HepG2 (cell line): Measurements from ENCODE around the gene PHKA2.

Experiments used
- EZH2 ChIP-seq: conservative IDR thresholded peaks from 2 replicates; pipeline ENCODE4 v1.6.1; 2012; ENCODE audit warnings: mild to moderate bottlenecking, low read depth, low read length, moderate library complexity
- MTF2 ChIP-seq: sonication (generic); formaldehyde crosslinking; IDR thresholded peaks from 2 replicates; pipeline ENCODE4 v1.5.0; 2020; ENCODE audit warnings: missing genetic modification reagents, borderline replicate concordance
- NCOA2 ChIP-seq: sonication (generic); formaldehyde crosslinking; IDR thresholded peaks from 2 replicates; pipeline ENCODE4 v1.8.0; 2022; ENCODE audit warnings: inconsistent platforms
- NFIC ChIP-seq: IDR thresholded peaks from 2 replicates; pipeline ENCODE4 v1.6.1; 2012; ENCODE audit warnings: mild to moderate bottlenecking, low read length, inconsistent platforms
- SOX6 ChIP-seq, 2 experiments: fragments of 450-650 bp in 1 of 2; sonication (generic) in 1 of 2; formaldehyde crosslinking in 1 of 2; IDR thresholded peaks; 2 replicates each; pipeline versions ENCODE4 v1.4.0 to v1.6.1; 2017 to 2020; ENCODE audit warnings: antibody characterized with exemption in 1 of 2, mild to moderate bottlenecking in 1 of 2, missing genetic modification reagents in 1 of 2
- WIZ ChIP-seq: sonication (generic); formaldehyde crosslinking; IDR thresholded peaks from 2 replicates; pipeline ENCODE4 v1.5.1; 2020; ENCODE audit warnings: mild to moderate bottlenecking, missing genetic modification reagents
- ZFP82 ChIP-seq: sonication (generic); formaldehyde crosslinking; IDR thresholded peaks from 2 replicates; pipeline ENCODE4 v1.5.1; 2020; ENCODE audit warnings: mild to moderate bottlenecking, missing genetic modification reagents, borderline replicate concordance
- ZNF431 ChIP-seq: sonication (generic); formaldehyde crosslinking; IDR thresholded peaks from 2 replicates; pipeline ENCODE4 v1.9.0; 2022; ENCODE audit warnings: missing genetic modification reagents, low read depth, mild to moderate bottlenecking, borderline replicate concordance
- ZNF790 ChIP-seq: sonication (generic); formaldehyde crosslinking; IDR thresholded peaks from 2 replicates; pipeline ENCODE4 v1.8.0; 2022; ENCODE audit warnings: missing genetic modification reagents, mild to moderate bottlenecking, borderline replicate concordance
- TF ChIP-seq, protein P1 (sequence below): sonication (generic); formaldehyde crosslinking; IDR thresholded peaks from 2 replicates; pipeline ENCODE4 v1.8.1; 2022; ENCODE audit warnings: low read depth, mild to moderate bottlenecking, missing genetic modification reagents
- TF ChIP-seq, protein P2 (sequence below): sonication (generic); formaldehyde crosslinking; IDR thresholded peaks from 2 replicates; pipeline ENCODE4 v1.5.0; 2020; ENCODE audit warnings: mild to moderate bottlenecking, missing genetic modification reagents, moderate library complexity
- TF ChIP-seq, protein P3 (sequence below): sonication (generic); formaldehyde crosslinking; IDR thresholded peaks from 2 replicates; pipeline ENCODE4 v1.8.1; 2023; ENCODE audit warnings: missing genetic modification reagents, inconsistent platforms, borderline replicate concordance

DNA sequence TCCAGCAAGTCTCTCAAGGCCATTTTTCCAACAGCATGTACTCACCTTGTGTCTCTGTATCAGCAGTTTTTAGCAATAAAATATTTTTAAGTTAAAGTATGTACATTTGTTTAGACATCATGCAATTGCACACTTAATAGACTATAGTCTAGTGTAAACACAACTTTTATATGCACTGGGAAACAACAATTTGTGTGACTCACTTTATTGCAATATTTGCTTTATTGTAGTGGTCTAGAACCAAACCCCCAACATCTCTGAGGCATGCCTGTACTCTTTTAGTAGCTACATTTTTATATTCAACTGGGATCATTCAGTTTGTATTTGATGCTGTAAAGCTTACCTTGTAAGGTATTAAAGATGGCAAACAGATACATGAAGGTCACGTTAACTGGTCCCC is 14.7 kb upstream of the PHKA2 start:
- TF ChIP-seq NFIC (no peak), EZH2 (no peak), SOX6 (IDR thresholded peaks at IDR 0.05) (no peak), SOX6 (CRISPR knock-in tag; IDR thresholded peaks at IDR 0.05) (no peak), ZFP82 (CRISPR knock-in tag) (no peak), WIZ (CRISPR knock-in tag) (no peak), ZNF431 (CRISPR knock-in tag) (no peak), NCOA2 (CRISPR knock-in tag) (no peak), MTF2 (CRISPR knock-in tag) (no peak), ZNF790 (CRISPR knock-in tag) (no peak)
- TF ChIP-seq, protein P1, sequence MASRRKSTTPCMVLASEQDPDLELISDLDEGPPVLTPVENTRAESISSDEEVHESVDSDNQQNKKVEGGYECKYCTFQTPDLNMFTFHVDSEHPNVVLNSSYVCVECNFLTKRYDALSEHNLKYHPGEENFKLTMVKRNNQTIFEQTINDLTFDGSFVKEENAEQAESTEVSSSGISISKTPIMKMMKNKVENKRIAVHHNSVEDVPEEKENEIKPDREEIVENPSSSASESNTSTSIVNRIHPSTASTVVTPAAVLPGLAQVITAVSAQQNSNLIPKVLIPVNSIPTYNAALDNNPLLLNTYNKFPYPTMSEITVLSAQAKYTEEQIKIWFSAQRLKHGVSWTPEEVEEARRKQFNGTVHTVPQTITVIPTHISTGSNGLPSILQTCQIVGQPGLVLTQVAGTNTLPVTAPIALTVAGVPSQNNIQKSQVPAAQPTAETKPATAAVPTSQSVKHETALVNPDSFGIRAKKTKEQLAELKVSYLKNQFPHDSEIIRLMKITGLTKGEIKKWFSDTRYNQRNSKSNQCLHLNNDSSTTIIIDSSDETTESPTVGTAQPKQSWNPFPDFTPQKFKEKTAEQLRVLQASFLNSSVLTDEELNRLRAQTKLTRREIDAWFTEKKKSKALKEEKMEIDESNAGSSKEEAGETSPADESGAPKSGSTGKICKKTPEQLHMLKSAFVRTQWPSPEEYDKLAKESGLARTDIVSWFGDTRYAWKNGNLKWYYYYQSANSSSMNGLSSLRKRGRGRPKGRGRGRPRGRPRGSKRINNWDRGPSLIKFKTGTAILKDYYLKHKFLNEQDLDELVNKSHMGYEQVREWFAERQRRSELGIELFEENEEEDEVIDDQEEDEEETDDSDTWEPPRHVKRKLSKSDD (CRISPR knock-in tag), result no peak
- TF ChIP-seq, protein P2, sequence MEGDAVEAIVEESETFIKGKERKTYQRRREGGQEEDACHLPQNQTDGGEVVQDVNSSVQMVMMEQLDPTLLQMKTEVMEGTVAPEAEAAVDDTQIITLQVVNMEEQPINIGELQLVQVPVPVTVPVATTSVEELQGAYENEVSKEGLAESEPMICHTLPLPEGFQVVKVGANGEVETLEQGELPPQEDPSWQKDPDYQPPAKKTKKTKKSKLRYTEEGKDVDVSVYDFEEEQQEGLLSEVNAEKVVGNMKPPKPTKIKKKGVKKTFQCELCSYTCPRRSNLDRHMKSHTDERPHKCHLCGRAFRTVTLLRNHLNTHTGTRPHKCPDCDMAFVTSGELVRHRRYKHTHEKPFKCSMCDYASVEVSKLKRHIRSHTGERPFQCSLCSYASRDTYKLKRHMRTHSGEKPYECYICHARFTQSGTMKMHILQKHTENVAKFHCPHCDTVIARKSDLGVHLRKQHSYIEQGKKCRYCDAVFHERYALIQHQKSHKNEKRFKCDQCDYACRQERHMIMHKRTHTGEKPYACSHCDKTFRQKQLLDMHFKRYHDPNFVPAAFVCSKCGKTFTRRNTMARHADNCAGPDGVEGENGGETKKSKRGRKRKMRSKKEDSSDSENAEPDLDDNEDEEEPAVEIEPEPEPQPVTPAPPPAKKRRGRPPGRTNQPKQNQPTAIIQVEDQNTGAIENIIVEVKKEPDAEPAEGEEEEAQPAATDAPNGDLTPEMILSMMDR (CRISPR knock-in tag), result no peak
- TF ChIP-seq, protein P3, sequence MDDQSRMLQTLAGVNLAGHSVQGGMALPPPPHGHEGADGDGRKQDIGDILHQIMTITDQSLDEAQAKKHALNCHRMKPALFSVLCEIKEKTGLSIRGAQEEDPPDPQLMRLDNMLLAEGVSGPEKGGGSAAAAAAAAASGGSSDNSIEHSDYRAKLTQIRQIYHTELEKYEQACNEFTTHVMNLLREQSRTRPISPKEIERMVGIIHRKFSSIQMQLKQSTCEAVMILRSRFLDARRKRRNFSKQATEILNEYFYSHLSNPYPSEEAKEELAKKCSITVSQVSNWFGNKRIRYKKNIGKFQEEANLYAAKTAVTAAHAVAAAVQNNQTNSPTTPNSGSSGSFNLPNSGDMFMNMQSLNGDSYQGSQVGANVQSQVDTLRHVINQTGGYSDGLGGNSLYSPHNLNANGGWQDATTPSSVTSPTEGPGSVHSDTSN (CRISPR knock-in tag), result no peak
